ENCODE results near the gene MICAL3.
A peak's percentile ranks its signal among the peaks of the same experiment; 100 is the strongest.
"Not testable (repeated sequence)": the region's sequence is repeated elsewhere in the genome, so short reads cannot be mapped to it uniquely, and the experiment has no call there.

The MICAL3 gene

GRCh38 chr22:17779286-17780115 is 244.9 kb downstream of the MICAL3 start:
- no peak for DNase-seq (ENCODE audit: low read depth in 2 of 2)

GRCh38 chr22:17778412-17778976 is 245.9 kb downstream of the MICAL3 start:
- DNase-seq (ENCODE audit: low read depth in 2 of 2) = no peak

GRCh38 chr22:17777717-17778044 is 246.7 kb downstream of the MICAL3 start:
- no peak for DNase-seq (ENCODE audit: low read depth in 2 of 2)

GRCh38 chr22:17777005-17777716 is 247.2 kb downstream of the MICAL3 start:
- peak in 1 of 2 donors; percentile 41 for DNase-seq (ENCODE audit: low read depth in 2 of 2)

- DNase-seq (ENCODE audit: low read depth in 2 of 2) = no peak
Observed at GRCh38 chr22:17775781-17776465, 248.4 kb downstream of the MICAL3 start.

- DNase-seq (ENCODE audit: low read depth in 2 of 2) = no peak
Observed at GRCh38 chr22:17774926-17775685, 249.3 kb downstream of the MICAL3 start.

- peak in 1 of 2 donors; percentile 42 for DNase-seq (ENCODE audit: low read depth in 2 of 2)
Observed at GRCh38 chr22:17774206-17774925, 250.0 kb downstream of the MICAL3 start, which contains the start of gene BID. Gene BID (minus strand): TSS chr22:17774469. CDS start chr22:17750116, 24,353 bp downstream.

GRCh38 chr22:17773606-17774205 is 250.7 kb downstream of the MICAL3 start:
- DNase-seq (ENCODE audit: low read depth in 2 of 2) = peak in 1 of 2 donors; percentile 49

- DNase-seq (ENCODE audit: low read depth in 2 of 2) = no peak
Observed at GRCh38 chr22:17772958-17773605, 251.3 kb downstream of the MICAL3 start.

GRCh38 chr22:17772249-17772957 is 252.0 kb downstream of the MICAL3 start:
- DNase-seq (ENCODE audit: low read depth in 2 of 2) = no peak

GRCh38 chr22:17770180-17771077 is 253.9 kb downstream of the MICAL3 start:
- DNase-seq (ENCODE audit: low read depth in 2 of 2) = no peak

GRCh38 chr22:17769716-17770082 is 254.7 kb downstream of the MICAL3 start:
- no peak for DNase-seq (ENCODE audit: low read depth in 2 of 2)

GRCh38 chr22:17769013-17769715 is 255.2 kb downstream of the MICAL3 start:
- no peak for DNase-seq (ENCODE audit: low read depth in 2 of 2)

- DNase-seq (ENCODE audit: low read depth in 2 of 2) = no peak
Observed at GRCh38 chr22:17767233-17768065, 256.9 kb downstream of the MICAL3 start.

GRCh38 chr22:17764852-17765251 is 259.5 kb downstream of the MICAL3 start:
- not testable (repeated sequence) for DNase-seq (ENCODE audit: low read depth in 2 of 2)

GRCh38 chr22:17764036-17764435 is 260.3 kb downstream of the MICAL3 start:
- no peak for DNase-seq (ENCODE audit: low read depth in 2 of 2)

GRCh38 chr22:17763442-17763841 is 260.9 kb downstream of the MICAL3 start:
- DNase-seq (ENCODE audit: low read depth in 2 of 2) = not testable (repeated sequence)

All from stimulated activated CD4-positive, alpha-beta T cell treated with anti-CD3 and anti-CD28 coated beads, Interleukin-1b, Interleukin-23, amount 100 ng/mL, for 4 hours (primary cell).